NCI-H1694 treated with DMSO at 0.1 percent for 48 hours (cell line): Measurements from ENCODE around the gene BAIAP2L2.
"Not testable (repeated sequence)": the region's sequence is repeated elsewhere in the genome, so short reads cannot be mapped to it uniquely, and the experiment has no call there.

Experiments
- DNase-seq: peaks from one replicate; lab custom pipeline; 2025; lab: John Stamatoyannopoulos, UW

BAIAP2L2 gene

DNA sequence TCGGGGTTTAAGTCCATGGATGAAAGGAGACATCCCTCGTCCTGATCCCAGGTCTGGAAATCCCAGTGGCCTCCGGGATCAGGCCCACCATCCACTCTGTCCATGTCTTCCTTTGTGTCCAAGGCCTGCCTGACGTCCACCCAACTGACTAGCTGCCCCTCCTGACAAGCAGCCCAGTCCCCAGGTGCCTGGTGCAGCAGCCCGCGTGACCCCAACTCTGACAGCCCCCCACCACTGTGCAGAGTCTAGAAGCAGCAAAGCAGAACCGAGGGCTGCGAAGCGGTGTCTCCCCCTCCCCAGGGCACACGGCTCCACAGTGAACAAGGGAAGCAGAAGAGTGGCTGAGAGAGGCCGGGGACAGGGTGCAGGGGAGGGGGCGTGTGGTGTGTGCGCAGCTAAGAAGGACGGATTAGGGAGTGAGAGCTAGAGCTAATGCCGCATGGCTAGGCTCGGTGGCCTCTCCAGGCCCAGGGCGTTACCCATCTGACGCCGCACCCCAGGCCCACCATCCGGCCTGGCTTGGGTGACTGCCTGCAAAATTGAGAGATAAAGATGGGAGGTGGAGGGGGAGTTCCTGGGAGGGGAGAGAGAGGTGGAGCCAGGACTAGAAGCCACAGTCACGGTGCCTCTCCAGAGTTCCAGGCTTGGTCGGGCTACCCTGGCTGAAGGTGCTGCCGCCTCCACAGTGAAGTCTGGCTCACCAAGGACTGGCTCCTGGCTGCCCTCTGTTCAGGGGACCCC, 16.6 kb upstream of the BAIAP2L2 start:
- DNase-seq = no peak

DNA sequence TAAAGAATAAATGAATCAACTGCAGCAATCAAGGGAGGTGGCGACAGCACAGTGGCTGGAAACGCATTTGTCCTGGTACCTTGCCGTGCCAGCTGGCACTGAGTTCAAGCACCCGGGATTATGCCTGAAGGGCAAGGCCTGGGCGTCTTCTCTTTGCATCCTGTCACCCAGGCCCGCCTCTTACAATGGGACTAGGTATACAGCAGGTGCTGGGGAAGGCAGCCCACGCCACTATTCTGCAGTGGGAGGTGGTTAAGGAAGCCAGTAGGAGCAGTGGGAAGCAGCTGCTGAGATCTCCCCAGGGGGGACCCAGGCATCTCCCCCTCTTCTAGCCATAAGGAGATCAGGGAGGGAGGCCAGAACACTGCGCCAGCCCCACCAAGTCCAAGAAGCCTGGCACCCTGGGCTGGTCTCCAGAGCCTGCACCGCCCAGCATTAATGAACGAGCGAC, 15.3 kb upstream of the BAIAP2L2 start:
- no peak for DNase-seq

DNA sequence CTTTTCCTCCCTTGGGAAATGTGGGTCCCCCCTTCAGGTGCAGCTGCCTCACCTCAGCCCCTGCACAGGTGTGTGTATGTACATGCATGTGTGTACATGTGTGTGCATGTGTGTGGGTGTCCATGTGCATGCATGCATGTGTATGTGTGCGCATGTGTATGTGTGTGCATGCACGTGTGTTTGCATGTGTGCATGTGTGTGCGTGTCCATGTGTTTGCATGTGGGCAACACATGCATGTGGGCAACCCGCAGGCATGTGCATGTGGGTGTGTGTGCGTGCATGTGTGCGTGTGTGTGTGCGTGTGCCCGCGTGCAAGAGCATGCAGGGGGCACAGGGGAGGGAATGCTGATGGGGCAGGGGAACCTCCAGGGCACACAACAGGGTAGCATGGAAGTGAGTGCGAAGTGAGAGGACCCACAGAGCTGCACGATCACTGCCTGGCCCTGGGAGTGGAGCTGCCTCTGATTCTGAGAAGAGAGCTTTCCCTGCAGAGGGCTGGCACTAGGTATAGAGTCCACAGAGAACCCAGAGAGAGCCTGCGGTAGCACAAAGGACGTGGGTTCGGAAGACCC, 14.6 kb upstream of the BAIAP2L2 start:
- DNase-seq = no peak

DNA sequence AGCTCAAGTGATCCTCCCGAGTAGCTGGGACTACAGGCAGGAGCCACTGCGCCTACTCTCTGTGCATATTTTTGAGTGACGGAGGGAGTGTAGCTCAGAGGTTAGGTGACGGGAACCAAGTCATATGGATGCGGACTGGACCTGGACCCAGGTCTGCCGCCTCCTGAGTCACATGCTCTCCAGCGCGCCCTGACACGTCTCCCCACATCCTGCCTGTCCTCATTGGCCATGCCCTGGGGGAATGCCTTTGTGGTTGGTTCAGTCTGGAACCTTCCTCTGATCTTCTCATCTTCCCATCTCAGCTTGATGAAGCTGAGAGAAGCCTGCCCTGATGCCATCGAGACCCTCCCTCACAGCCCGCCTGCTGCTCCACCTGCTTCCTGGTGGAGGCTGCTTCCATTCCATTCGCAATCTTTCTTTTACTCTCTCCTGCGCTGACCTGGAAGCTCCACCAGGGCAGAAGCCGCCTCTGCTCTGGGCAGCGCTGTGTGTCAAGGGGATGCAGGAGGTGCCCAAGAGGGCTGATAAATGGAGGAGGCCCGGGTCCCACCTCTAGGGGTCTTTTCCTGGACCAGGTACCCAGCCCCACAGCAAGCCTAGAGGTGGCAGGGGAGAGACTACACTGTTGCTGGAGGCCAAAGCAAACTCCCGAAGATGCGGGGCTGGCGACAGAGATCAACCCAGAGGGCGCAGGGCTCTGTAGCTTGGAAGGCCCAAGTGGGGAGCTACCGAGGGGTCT, 13.9 kb upstream of the BAIAP2L2 start:
- no peak for DNase-seq

DNA sequence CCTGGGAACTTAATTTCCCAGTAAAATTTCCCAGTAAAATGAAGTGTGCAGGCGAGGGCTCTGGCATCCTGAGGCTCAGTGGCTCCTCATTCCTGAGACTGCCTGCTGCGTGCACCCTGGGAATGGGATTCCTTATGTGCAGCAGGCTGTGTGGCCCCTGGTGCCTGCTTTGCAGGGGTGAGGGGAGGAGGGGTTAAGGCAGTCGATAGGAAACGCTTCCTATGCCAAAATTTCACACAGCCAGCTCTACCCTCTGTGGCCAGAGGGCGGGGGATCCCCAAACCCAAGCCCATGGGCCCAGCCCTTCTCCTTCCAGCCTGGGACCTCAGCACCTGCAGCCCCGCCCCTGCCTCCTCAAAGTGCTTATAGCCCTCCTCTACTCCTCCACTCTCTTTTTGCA, 12.1 kb upstream of the BAIAP2L2 start:
- no peak for DNase-seq

DNA sequence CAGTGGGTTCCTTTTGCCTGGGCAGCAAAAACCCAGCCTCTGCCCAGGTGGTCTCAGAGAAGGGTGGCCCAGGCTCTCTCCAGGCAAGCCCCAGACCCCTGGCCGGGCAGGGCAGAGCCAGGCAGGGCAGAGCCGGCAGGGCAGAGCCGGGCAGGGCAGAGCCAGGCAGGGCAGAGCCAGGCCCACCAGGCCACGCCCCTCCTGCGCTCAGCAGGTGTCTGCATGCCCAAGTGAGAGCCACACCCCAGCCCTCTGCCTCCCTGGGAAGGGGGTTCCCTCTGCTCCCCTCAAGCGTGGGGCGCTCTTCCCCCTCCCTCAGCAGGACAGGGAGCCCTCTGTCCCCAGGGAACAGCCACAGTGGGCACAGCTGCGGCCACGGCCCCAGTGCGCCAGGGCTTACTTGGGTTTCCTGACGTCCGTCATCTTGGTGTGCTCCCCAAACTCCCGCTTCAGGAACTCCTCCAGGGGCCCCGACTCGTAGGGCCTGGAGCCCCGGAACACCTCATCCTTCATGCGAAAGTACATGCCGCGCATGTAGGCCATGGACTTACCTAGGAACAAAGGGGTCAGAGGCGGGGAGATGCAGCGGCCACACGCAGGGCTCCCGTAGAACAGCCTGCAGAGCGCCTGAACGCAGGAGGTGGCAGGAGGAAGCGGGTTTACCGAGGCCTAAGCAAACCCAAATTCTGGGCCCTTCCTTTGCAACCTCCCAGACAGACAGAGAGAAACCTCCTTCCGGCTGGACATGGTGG, 10.1 kb upstream of the BAIAP2L2 start:
- no peak for DNase-seq

DNA sequence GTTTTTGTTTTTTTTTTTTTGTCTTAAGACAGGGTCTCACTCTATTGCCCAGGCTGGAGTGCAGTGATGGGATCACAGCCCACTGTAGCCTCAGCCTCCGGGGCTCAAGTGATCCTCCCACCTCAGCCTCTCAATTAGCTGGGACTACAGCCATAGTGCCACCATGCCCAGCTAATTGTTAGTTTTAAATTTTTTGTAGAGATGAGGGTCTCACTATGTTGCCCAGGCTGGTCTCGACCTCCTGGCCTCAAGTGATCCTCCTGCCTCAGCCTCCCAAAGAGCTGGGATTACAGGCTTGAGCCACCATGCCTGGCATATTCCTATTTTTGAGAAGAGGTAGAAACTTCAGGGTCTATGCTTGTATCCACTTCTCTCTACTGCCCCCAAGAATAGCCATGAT, 8.3 kb upstream of the BAIAP2L2 start:
- not testable (repeated sequence) for DNase-seq

DNA sequence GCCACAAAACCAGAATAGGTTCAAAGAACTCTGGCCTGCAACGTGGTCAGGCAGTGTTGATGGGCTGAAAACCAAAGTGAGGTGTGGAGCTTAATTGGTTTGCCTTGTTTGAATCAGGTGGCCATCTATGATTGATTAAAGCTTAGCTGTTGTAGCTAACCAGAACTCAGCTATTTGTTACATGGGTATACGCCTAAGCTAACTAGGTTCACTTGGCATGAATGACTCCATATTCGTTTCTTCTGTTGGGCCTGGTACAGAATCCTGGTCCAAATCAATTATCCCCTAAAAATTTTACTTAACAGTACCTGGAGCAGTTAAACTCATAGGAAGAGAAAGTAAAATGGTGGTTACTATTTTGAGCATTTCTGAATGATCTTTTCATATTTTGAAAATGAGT, 7.7 kb upstream of the BAIAP2L2 start:
- no peak for DNase-seq

DNA sequence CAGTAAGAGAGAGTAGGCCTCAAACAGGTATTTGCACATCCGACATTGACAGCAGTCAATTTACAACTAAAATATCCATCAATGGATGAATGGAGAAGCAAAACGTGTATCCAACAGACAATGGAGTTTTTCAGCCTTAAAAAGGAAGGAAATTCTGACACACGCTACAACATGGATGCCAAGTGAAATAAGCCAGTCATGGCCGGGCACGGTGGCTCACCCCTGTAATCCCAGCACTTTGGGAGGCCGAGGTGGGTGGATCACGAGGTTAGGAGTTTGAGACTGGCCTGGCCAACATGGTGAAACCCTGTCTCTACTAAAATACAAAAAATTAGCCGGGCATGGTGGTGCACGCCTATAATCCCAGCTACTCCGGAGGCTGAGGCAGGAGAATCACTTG, 7.1 kb upstream of the BAIAP2L2 start:
- not testable (repeated sequence) for DNase-seq

DNA sequence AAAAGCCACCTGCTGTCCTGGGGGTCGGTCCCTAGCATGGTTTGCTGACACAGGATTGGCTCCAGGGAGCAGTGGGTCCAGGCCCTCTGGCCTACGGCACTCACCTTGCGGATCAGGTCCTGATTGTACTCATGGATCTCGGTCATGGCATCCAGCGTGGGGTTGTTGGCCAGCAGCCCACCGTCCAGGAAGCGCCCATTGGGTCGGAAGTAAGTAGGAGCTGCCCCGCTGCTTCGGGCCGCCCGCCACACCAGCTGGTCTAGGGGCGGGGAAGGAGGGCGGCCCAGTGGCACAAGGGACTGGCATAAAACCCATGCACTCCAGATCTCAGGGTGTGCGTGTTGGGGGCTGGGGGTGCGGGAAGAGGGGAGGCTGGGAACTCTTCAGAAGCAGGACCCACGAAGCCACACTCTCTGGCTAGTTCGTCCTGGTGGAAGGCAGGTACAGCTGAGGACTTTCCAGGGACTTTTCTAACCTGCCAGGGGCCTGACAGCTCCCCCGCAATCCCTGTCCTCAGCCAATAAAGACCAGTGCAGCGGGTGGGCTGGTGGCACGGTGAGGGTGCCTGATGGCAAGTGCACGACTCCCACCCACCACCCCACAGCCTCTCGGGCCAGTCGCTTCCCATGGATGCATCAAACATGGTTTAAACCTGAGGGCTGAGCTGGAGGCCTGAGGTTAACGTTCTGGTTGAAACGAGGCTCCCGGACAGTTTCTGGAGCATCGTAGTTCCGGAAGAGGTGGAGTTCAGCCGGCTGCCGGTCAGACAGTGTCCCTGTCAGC, 5.1 kb upstream of the BAIAP2L2 start:
- DNase-seq = no peak

DNA sequence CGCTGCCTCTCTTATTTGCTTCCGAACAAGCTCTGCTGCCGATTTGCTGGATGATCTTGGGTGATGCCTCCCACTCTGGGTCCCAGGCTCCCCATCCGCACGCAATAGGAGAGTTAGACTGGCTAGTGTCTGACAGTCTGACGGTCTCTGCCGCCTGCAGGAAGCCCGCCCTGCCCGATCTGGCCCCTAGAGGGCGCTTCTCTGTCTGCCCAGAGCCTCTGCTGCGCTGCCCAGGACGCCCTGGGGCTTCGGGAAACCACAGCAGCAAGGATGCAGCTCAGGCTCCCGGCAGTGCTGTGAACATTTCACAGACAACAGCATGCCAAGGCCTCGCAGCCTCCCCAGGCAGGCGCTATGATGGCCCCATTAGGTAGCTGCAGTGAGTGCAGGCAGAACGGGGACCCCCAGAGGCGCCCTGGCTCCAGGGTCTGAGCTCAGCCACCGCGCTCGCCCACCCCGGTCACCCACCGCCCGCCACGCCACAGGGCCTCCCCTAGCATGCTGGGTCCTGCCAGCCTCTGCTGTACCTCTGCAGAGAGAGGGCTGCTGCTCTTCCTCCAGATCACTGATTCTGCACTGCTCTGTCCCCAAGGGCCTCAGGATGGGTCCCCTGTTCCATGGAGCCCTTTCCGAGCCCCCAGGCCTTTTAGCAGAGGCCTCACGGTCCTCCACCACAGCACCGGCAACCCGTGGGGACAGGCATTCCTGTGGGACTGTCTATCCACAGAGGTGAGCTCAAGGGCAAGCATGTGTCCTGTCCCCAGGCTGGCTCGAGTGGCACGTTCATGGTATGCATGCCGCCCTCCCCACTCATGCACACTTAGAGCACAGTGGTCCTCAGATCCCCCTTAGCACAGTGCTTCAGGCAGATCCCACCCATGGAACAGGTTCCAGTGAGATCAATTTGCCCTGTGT, 4.3 kb upstream of the BAIAP2L2 start:
- peak; percentile 78 for DNase-seq

DNA sequence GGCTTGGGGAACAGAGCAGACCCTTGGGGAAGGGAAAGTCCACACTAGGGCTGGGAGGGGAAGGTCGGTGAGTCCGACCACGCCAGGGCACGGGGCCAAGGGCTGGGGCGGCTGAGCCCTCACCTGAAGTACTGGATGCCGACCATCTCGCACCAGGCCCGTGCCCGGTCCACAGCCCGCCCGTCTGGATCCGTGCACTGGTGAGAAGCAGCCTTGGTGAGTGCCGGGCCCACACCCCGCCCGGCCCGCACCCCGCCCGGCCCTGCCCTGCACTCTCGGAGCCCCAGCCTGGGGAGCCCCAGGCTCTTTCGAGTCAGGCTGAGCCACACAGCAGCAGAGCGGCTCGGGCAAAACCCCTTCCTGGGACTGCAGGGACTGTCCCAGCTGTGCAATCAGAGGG, 1.9 kb upstream of the BAIAP2L2 start:
- DNase-seq = no peak

DNA sequence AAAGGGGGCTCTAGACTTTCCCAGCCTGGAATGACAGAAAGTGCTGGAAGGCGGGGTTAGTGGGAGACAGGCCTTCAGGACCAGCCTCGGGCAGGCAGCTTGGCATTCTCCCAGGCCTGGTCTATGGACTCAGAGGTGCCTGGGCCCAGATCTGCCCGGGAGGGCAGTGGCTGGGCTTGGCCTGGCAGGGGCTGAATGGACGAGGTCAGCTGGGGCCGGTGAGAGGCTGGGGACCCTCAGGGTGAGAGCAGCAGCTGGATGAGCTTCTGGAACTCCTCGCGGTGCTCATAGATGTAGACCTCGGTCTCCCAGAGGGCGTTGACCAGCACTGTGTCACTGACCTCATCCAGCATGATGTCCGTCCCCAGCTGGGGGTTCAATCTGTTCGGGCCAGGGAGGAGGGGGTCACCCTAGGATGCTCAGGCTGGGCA, 1.5 kb upstream of the BAIAP2L2 start:
- no peak for DNase-seq

DNA sequence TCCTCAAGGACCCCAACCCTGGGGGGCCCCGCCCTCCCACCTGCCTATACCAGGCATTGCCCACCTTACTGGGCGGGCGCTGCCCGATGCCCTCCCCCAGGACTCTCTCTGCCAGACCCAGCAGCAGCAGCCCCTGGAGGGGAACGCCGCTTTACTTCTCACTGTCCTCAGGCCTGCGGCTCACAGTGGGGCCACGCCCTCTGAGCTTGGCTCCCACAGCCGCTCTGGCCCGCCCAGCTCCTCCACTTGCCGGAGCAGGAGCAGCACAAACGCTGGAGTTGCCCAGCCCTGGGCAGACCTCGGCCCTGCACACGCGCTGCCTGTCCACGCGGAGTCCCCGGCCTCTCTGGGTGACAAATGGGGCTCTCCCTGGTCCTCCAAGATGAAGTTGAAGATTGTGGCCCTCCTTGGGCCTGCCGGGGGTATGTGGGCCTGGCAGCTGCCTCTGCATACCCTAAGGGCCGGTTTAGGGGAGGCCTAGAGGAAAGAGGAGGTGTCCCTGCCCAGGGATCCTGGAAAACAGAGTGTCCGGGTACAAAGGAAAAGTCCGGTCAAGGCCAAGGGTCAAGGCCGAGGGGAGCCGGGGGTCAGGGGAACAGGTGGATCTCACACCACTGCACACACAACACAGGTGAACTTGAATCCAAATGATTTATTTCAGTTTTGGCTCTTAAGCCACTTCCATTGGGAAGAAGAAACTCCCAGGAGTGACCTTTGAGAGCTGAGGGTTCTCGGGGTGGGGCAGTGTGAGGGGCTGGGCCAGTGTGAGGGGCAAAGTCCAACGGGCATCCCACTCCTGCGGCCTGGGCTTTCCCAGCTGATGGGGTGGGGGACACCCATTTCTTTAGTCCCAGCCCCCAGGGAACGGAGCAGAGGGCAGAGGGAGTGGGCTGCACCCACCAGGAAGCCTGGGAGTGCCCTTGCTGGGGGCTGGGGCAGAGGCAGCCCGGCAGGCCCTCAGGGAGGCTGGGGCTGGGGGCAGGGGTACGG, 674 bp upstream of the BAIAP2L2 start:
- no peak for DNase-seq

DNA sequence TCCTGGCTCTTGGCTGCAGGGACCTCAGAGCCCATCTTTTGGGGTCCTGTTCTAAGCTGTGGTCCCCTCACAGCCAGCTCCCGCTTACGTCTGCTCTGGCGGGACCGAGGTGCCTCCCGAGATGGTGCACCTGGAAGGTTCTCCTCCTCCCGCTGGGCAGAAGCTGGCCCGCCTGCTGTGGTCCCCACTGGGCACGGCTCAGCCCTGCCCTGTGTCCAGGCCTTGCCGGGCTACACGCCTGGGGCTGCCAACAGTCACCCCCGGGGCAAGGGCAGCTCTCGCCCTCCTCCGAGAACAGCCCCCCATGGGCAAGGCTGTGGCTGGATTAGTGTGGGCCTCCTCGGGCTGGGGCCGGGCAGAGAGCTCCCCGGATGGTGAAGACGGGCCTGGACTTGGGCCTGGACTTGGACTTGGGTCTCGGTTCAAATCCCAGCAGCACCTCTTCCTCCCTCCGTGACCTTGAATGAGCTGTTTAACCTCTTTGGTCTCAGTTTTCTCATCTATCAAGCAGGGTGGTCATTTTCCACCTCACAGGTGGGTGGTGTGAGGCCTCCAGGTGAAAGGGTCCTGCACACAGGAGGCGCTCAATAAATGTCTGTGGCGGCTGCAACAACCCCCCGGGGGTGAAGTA, 998 bp downstream of the BAIAP2L2 start:
- no peak for DNase-seq

DNA sequence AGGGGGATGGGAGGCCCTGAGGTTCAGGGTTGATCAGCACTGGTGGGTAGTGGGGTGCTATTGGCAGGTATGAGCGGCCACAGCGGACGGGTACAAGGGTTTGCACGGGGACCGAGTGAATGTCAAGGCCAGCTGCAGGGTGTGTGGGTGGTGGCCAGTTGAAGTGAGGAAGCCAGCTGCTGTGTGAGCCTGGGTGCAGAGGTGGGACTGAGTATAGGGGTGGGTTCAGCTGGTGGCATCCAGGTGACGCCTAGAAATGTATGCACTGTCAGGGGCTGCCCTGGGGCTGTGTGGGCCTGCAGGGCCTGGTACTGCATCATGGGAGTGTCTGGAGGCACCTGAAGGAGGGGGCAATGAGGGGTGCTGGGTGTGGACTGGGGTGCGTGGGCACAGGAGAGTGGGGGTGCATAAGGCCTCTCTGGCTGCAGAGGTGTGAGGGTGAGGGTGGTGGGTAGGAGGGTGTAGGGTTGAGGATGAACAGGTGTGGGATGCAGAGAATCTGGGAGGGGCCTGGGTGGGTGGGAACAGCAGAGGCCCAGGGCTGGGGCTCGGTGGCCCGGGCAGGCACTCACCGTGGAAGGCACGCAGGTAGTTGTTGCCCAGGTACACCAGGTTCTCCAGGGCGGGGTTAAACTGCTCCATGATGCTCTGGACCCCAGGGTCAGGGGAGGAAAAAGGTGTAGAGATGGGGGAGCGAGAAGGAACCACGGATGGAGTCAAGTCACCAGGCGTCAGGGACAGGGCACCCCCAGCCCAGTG, 1.7 kb downstream of the BAIAP2L2 start:
- no peak for DNase-seq

DNA sequence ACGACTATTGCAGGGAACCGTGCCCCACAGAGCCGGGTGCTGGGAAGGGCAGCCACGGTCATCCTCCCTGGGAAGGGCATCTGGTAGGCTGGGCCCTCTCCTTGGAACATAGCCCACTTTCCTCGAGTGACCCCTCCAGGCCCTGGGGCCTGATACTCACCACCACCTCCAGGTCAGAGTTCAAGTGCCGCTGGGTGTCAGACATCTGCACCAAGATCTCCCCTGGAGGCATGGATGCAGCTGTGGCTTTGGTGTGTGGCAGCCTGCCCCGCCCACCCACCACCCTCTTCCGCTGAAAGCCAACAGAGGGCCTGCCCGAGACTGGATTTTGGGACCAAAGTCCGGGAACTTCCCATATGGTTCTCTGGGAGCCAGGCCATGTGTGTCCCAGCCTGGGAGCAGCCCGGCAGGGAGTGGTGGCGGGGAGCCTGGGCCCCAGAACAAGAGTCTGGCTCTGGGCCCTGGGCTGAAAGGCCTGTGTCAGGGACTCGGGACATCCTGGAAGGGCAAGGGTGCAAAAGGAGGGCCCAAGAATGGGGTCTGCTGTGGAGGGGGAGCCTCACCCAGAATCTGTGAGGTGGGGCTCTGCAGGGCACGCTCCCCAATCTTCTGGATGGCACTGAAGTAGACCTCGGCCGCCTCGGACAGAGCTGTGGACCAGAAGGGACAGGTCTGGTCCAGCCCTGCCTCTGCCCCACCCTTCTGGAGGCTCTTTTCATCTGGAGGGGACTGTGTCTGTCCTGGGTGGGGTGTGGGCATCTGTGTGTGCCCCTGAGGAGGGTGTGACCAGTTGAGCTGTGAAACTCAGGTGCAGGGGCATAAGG, 2.6 kb downstream of the BAIAP2L2 start:
- DNase-seq = no peak
